ENCODE measurements around the gene SPATA16.

- no peak for TF ChIP-seq ETS1 (IDR thresholded peaks at IDR 0.05)
- TF ChIP-seq POLR2AphosphoS5 (IDR thresholded peaks at IDR 0.05; ENCODE audit: low read depth): no peak
- no peak for TF ChIP-seq REST (IDR thresholded peaks at IDR 0.05; ENCODE audit: unreplicated experiment)
- TF ChIP-seq CTCF (conservative IDR thresholded peaks at IDR 0.05; ENCODE audit: low read depth in 2 of 2): no peak
- TF ChIP-seq EZH2 (IDR thresholded peaks at IDR 0.05; ENCODE audit: low read depth, unreplicated experiment): no peak
- no peak for TF ChIP-seq EZH2phosphoT487 (IDR thresholded peaks at IDR 0.05; ENCODE audit: unreplicated experiment)
- TF ChIP-seq CREB1 (CRISPR knock-in tag; IDR thresholded peaks at IDR 0.05; ENCODE audit: low read depth): no peak
- TF ChIP-seq ZNF331 (CRISPR knock-in tag; IDR thresholded peaks at IDR 0.05; ENCODE audit: low read depth): no peak
Observed at GRCh38 chr3:172892158-172892557, 248.9 kb downstream of the SPATA16 start.
